GM12891 (cell line): ENCODE measurements around the gene GFRA4.

Experiments used
- POLR2A ChIP-seq: IDR thresholded peaks from 2 replicates; pipeline ENCODE4 v1.6.1; 2011; ENCODE audit warnings: low read depth, low read length, control low read depth
- TAF1 ChIP-seq: IDR thresholded peaks from 2 replicates; pipeline ENCODE4 v1.6.1; 2011; ENCODE audit warnings: low read depth, low read length, control low read depth

- no peak for TF ChIP-seq POLR2A
- TF ChIP-seq TAF1 = no peak
Measured at GRCh38 chr20:3627476-3627875, 35.7 kb downstream of the GFRA4 start.
